Esophagus muscularis mucosa (tissue), 4 donors: ENCODE measurements around the gene CYBB. TPM values are rescaled to one million over a fixed set of nuclear protein-coding genes. Genes with fewer than 3 reads are reported as not detected.

ENCODE experiments used
- DNase-seq: peaks from one replicate; pipeline ENCODE4 v3.0.0-alpha.2; 2017; ENCODE audit errors: extremely low spot score
- H3K27ac ChIP-seq, 4 donors: fragments of 200-600 bp; sonication (generic); replicated peaks in 1 of 4; 1 replicate in 3 of 4; 2 replicates in 1 of 4; pipeline ENCODE4 v1.5.1; 2016 to 2019; ENCODE audit warnings: mild to moderate bottlenecking in 1 of 4
- H3K27me3 ChIP-seq, 4 donors: fragments of 200-600 bp; sonication (generic); one replicate each; pipeline versions ENCODE4 v1.5.1 to v1.6.0; 2016 to 2019
- H3K36me3 ChIP-seq, 4 donors: fragments of 200-600 bp; sonication (generic); one replicate each; pipeline ENCODE4 v1.5.1; 2016 to 2019
- H3K4me1 ChIP-seq, 4 donors: fragments of 200-600 bp; sonication (generic); one replicate each; pipeline ENCODE4 v1.5.1; 2016 to 2019
- H3K4me3 ChIP-seq, 4 donors: fragments of 200-600 bp; sonication (generic); 1 replicate in 2 of 4; 2 replicates in 2 of 4; pipeline ENCODE4 v1.5.1; 2016 to 2019; ENCODE audit warnings: mild to moderate bottlenecking in 4 of 4, moderate library complexity in 1 of 4
- H3K9me3 ChIP-seq, 4 donors: fragments of 200-600 bp; sonication (generic); 1 replicate in 3 of 4; 2 replicates in 1 of 4; pipeline ENCODE4 v1.5.1; 2016 to 2019
- EP300 ChIP-seq: sonication (generic); formaldehyde crosslinking; IDR thresholded peaks from one replicate; pipeline ENCODE4 v1.6.1; 2017; ENCODE audit warnings: antibody characterized with exemption
- POLR2A ChIP-seq: fragments of 450-650 bp; IDR thresholded peaks from one replicate; pipeline ENCODE4 v1.6.1; 2017; ENCODE audit warnings: antibody characterized with exemption, moderate library complexity, mild to moderate bottlenecking, low read depth
- POLR2AphosphoS5 ChIP-seq, 2 donors: sonication (generic); formaldehyde crosslinking; IDR thresholded peaks; one replicate each; pipeline ENCODE4 v1.6.1; 2017; ENCODE audit warnings: antibody characterized with exemption in 2 of 2
- WGBS: methylation state at CpG from one replicate; pipeline ENCODE4 v1.1.5; 2018; 5-methylcytosine and 5-hydroxymethylcytosine counted together
- intact Hi-C: fragments of 100-400 bp; cut with DNase I; formaldehyde crosslinking; loops from one replicate; pipeline ENCODE4 v1.15.1; 2023
- total RNA-seq, 4 donors: library from RNA; depleted of rRNA; stranded (reverse); fragments of >200 nt; gene quantifications; one replicate each; pipeline versions ENCODE4 v1.1.0 to v1.2.1, GENCODE V29; 2016
- TF ChIP-seq, protein P1 (sequence below), 3 experiments: fragments of 200-600 bp in 2 of 3; fragments of 450-650 bp in 1 of 3; sonication (generic) in 2 of 3; IDR thresholded peaks; one replicate each; pipeline ENCODE4 v1.5.1; 2017 to 2019; ENCODE audit warnings: antibody characterized with exemption in 3 of 3, mild to moderate bottlenecking in 2 of 3, moderate library complexity in 1 of 3

Gene CYBB
- total RNA-seq, 4 donors from 2014 or later: 11.4 to 24.5 (median 14.0) TPM

DNA sequence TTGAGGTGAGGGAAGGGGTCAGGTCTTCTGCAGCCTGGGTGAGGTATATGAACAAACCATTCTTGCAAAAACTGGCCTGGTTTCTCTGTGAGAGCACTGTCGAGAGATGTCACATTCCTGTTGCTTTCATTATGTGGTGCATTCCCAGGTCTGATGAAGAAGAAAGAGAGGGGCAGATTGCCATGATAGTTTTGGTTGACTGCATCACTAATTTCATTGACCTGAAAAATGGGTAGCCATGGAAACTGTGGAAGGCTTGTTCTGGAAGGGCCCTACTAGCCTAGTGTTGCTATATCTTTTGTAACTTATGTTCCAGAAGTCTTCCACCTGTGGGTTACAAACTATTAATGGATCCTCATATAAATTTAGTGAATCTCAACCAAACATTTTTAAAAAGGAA lies 32.9 kb upstream of the CYBB start:
- no peak overlapping the region for H3K4me3 ChIP-seq
- intact Hi-C loops: loop anchor here (5.0 kb wide), 1 partner anchor 80 kb away; no protein-coding TSS in a partner anchor

DNA sequence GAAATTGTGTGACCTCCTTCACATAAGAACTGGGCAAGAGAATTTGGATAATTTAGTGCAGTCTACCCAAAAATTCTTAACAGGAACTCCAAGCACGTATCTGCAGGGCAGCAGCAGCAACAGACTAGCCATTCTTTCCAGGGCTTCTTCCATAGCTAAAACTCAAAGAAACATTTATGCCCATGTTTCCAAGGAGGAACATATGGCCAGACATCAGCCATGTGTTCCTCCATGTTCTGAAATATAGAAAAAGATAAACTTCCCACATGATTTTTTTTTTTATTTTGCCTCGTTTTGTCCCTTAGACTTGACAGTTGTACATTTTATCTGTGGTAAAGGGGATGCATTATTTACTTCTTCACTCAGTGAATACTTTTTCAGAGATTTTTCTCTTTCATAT lies 27.6 kb upstream of the CYBB start:
- H3K27ac ChIP-seq: no peak overlapping the region
- WGBS: 43% methylated on average over 2 of the region's 2 CpGs
- DNase-seq: no peak
- H3K9me3 ChIP-seq: peaks cover 0 to 4% (median 0%) of the 10 kb centered on the region in 4 donors
- H3K4me3 ChIP-seq: no peak overlapping the region
- no peaks in the 10 kb centered on the region for H3K36me3 ChIP-seq
- TF ChIP-seq POLR2AphosphoS5 (IDR thresholded peaks at IDR 0.05) (no peak), POLR2A (no peak)
- TF ChIP-seq, protein P1, sequence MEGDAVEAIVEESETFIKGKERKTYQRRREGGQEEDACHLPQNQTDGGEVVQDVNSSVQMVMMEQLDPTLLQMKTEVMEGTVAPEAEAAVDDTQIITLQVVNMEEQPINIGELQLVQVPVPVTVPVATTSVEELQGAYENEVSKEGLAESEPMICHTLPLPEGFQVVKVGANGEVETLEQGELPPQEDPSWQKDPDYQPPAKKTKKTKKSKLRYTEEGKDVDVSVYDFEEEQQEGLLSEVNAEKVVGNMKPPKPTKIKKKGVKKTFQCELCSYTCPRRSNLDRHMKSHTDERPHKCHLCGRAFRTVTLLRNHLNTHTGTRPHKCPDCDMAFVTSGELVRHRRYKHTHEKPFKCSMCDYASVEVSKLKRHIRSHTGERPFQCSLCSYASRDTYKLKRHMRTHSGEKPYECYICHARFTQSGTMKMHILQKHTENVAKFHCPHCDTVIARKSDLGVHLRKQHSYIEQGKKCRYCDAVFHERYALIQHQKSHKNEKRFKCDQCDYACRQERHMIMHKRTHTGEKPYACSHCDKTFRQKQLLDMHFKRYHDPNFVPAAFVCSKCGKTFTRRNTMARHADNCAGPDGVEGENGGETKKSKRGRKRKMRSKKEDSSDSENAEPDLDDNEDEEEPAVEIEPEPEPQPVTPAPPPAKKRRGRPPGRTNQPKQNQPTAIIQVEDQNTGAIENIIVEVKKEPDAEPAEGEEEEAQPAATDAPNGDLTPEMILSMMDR (IDR thresholded peaks at IDR 0.05): no peak
- no peaks in the 10 kb centered on the region for H3K27me3 ChIP-seq
- intact Hi-C loops: no loop called here
- H3K4me1 ChIP-seq: no peaks in the 10 kb centered on the region

More for the DNA sequence above, 32.9 kb upstream of the CYBB start:
- no peak for DNase-seq
- no peak overlapping the region for H3K27ac ChIP-seq
- no peaks in the 10 kb centered on the region for H3K9me3 ChIP-seq
- H3K4me1 ChIP-seq: no peaks in the 10 kb centered on the region
- no peaks in the 10 kb centered on the region for H3K36me3 ChIP-seq
- 82% methylated on average over 1 of the region's 1 CpG for WGBS
- H3K27me3 ChIP-seq: no peaks in the 10 kb centered on the region
- no peak for TF ChIP-seq POLR2AphosphoS5 (IDR thresholded peaks at IDR 0.05)
- no peak for TF ChIP-seq EP300
- no peak for TF ChIP-seq POLR2A
- TF ChIP-seq, protein P1 (IDR thresholded peaks at IDR 0.05): no peak

DNA sequence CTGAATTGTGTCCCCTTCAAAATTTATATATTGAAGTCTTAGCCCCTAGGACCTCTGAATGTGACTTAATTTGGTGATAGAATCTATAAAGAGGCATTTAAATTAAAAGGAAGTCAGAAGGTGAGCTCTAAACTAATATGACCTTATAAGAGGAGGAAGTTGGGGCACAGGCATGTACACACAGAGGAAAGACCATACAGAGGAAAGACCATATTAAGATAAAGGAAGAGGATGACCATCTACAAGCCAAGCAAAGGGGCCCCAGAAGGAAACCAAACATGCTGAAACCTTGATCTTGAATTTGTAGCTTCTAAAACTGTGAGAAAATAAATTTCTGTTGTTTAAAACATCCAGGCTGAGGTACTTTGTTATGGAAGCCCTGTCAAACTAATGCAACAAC lies 26.9 kb upstream of the CYBB start:
- TF ChIP-seq EP300 (no peak), POLR2A (no peak), POLR2AphosphoS5 (IDR thresholded peaks at IDR 0.05) (no peak)
- TF ChIP-seq, protein P1 (IDR thresholded peaks at IDR 0.05): no peak
- intact Hi-C loops: no loop called here
- Histone ChIP-seq H3K36me3 (no peaks in the 10 kb centered on the region), H3K4me1 (no peaks in the 10 kb centered on the region), H3K4me3 (no peak overlapping the region), H3K27me3 (no peaks in the 10 kb centered on the region), H3K27ac (no peak overlapping the region), H3K9me3 (peaks cover 0 to 4% (median 0%) of the 10 kb centered on the region in 4 donors)
- DNase-seq: no peak

DNA sequence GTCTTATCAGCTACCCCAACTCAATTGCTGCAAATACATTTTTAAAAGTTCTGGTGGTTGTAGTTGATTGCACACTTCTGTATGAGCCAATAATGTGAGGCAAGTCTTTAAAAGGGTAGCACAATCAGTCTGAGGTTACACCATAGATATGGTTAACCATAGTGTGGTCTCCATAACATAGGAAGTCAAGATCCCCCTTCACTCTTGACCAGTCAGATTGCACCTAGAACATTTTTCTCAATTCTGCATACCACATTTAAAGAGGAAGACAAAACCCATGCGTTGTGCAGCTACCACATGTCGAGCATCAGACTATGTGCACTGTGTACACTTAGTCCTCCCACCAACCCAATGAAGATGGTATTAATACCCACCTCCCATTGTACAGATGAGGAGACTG lies 26.5 kb upstream of the CYBB start:
- Histone ChIP-seq H3K27ac (no peak overlapping the region), H3K4me3 (no peak overlapping the region), H3K9me3 (peaks cover 0 to 4% (median 0%) of the 10 kb centered on the region in 4 donors), H3K36me3 (no peaks in the 10 kb centered on the region), H3K27me3 (no peaks in the 10 kb centered on the region), H3K4me1 (no peaks in the 10 kb centered on the region)
- intact Hi-C loops: no loop called here
- TF ChIP-seq EP300 (no peak), POLR2A (no peak), POLR2AphosphoS5 (IDR thresholded peaks at IDR 0.05) (no peak)
- TF ChIP-seq, protein P1 (IDR thresholded peaks at IDR 0.05): no peak
- DNase-seq: no peak
- WGBS: 65% methylated on average over 2 of the region's 2 CpGs

DNA sequence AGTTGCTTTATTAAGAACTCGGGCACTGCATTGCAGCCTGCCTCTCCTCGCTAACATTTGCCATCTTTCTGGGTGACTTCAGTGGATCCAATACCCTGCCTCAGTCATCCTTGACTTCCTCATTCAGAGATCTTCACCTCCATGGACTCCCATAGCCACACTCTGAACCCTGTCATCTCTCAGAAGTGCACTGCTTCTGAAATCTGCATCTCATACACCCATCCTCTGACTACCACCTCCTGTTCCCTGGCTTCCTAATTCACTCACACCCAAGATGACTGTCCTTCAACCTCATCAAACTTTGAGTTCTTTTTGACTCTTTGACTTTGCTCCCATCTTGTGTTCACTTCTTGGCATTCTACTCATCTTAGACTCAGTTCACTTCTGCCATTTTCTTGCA lies 25.3 kb upstream of the CYBB start:
- Histone ChIP-seq H3K4me3 (no peak overlapping the region), H3K27me3 (no peaks in the 10 kb centered on the region), H3K27ac (no peak overlapping the region), H3K36me3 (no peaks in the 10 kb centered on the region), H3K4me1 (no peaks in the 10 kb centered on the region), H3K9me3 (peaks cover 0 to 4% (median 0%) of the 10 kb centered on the region in 4 donors)
- no peak for DNase-seq
- TF ChIP-seq POLR2A: no peak
- no peak for TF ChIP-seq EP300
- TF ChIP-seq, protein P1 (IDR thresholded peaks at IDR 0.05): no peak
- no peak for TF ChIP-seq POLR2AphosphoS5 (IDR thresholded peaks at IDR 0.05)
- intact Hi-C loops: no loop called here
- 84% methylated on average over 2 of the region's 2 CpGs for WGBS
